NCI-H1694 treated with DMSO at 0.1 percent for 48 hours (cell line): ENCODE data around the gene AIF1.

Experiments used
- DNase-seq: peaks from one replicate; lab custom pipeline; 2025; lab: John Stamatoyannopoulos, UW

The AIF1 gene

DNA sequence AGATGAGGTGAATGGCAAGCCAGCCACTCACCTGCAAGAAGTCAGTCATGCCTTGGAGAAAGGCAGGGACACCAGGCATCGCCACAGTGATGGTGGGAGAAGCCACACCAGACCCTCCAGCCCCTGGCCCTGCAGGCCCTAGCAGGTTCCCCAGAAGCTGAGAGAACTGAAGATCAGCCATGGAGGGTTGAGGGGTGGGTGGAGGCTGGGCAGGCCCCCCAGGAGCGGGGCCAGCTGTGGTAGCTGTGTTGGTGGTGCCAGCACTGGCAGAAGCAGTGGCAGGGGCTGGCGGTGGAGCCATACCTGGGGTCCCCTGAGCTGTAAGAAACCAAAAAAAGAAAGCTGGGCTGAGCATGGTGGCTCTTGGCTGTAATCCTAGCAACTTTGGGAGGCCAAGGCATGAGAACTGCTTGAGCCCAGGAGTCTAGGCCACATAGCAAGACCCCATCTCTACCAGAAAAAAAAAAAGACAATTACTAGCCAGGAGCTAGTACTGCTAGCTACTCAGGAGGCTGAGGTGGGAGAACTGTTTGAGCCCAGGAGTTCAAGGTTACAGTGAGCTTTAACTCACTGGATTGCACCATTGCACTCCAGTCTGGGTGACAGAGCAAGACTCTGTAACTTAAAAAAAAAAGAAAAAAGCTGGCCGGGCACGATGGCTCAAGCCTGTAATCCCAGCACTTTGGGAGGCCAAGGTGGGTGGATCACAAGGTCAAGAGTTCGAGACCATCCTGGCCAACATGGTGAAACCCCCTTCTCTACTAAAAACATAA, 27.9 kb downstream of the AIF1 start:
- no peak for DNase-seq

- no peak for DNase-seq
These were observed 28.9 kb downstream of the AIF1 start for GRCh38 chr6:31643818-31644454.

DNA sequence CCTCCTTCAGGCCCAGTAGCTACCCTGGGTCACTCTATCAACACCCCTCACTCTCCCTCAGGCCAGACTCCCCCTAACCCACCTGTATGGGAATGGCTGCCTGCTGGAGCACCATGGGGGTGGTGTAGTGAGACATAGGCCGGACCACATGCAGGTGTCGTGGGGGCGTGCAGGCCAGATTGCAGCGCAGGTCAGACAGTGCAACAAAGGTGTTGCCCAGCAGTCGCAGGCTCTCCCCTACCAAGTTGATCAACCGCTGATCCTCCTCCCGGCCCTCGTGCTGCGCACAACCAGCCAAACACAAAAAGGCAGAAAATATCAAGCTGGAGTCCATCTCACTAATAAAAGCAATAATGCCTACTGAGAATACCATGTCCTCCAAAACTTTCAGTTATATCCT, 30.3 kb downstream of the AIF1 start:
- no peak for DNase-seq

DNA sequence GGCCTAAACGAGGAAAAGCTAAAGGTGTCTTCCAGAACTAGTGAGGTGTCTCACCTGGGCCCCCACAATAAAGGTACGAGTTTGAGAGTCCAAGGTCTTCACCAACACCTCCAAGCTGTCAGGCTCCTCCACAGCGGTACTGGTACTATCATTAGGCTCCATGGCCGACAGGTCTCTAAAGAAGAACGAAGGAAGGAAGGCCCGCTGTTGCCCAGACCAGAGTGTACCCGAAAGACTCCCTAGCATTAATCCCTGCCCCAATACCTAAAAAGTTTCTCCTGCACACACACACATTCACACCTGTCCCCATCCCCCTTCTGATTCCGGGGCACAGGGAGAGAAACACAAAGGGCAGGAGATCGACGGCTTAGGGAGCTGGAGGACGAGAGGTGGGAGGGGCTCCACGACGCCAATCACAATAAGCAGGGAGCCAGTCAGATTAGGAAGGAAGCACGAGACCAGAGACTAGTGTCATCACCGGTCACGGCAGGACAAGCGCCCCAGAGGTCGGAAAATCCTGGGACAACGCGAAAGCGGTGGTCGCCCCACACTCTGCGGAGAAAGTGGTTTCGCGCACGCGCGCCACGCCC, 36.7 kb downstream of the AIF1 start:
- peak; percentile 46 for DNase-seq

DNA sequence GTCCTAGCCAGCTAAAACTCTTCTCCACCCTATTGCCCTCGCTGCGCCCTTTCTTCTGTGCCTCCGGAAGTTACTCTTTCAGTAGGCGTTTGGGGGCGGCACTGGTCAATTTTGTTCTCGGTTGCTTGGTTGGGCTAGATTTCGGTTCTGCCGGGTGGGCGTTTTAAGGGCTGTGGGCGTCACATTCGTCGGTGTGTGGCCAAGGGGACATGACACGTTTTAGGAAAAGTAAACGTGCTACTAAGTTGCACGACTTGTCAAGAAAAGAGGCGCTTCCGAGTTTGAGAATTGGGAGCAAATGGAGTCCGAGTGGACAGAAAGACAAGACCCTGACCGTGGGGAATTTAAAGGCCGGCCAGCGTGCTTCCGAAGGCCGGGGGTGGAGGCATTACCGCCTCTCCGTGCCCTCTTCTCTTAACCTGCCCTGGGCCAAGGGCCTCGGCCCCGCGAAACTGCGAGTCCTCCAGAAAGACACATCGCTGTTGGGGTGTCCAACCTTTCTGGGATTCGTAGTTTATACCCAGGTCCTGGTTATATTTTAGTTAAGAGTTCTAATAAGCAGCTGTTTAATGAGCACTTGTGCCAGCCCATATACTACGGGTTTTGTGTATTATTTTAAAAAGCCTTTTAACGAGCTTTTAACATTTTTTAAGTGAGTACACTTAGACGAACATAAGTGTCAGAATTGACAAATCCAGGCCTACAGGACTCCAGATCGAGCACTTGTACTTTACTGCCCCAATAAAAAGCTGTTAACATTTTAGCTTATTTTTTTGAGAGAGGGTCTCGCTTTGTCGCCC, 38.1 kb downstream of the AIF1 start:
- DNase-seq: no peak

DNA sequence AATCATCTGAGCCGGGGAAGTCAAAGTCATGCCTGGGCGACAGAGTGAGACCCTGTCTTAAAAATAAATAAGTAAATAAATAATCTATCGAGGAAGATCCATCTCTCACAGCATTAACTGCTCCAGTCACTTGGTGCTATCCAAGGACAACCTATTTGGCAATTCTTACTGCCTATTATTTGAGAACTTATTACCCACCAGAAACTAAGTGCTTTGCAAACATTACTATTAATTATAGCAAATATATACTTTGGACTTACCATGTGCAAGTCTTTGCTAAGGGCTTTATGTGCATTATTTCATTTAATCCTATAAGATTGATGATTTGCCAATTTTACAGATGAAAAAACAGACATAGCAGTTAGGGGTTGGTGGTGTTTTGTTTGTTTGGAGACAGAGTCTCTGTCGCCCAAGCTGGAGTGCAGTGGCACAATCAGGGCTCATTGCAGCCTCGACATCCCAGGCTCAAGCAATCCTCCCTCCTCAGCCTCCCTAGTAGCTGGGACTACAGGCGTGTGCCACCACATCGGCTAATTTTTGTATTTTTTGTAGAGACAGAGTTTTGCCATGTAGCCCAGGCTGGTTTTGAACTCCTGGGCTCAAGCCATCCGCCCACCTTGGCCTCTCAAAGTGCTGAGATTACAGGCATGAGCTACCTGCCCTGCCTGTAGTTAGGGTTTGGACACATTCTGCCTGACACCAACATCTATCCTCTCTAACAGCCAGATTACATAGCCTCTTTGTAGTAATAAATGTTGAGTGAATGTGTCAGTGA, 39.7 kb downstream of the AIF1 start:
- DNase-seq: no peak

DNA sequence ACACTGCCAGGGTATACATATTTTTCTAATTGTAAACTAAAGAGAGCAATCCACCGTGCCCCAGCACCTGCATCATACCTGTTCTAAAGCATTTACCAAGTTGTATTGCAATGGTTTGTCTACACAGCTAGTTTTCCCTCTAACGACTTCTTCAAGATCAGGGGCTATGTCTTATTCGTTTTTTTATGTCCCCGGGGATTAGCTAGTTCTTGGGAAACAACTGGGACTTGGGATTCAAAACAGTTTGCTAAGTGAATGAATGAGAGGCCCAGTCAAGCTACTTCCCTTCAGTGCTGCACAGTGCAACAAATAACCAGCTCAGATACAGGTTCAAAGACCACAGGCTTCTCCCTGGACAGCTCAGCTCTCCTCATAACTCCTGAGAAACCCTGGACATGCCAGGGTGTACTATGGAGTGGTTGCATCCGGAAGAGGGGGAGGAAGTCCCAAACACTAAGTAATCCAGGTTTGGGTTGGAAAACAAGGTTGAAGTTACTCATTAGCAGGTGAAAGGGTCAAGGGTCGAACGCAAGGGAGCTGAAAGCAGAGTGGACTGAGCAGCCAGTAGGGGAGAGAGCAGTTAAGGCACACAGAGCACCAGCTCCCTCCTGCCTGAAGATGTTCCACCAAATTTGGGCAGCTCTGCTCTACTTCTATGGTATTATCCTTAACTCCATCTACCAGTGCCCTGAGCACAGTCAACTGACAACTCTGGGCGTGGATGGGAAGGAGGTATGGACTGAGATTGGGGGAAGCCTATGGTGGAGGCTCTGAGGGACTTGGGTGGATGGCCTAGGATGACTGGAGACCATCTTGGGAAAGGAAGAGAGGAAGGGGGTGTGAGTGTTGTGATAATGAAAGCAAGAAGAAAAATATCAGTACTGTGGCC, 40.6 kb downstream of the AIF1 start, which contains the start of gene APOM:
Gene APOM, plus strand, starts transcription at position 546 of the 889 bp plus-strand sequence. Its CDS starts 73 bp downstream, at position 619.
- DNase-seq: no peak

- no peak for DNase-seq
These were observed 42.5 kb downstream of the AIF1 start for GRCh38 chr6:31657406-31658157.

GRCh38 chr6:31658158-31658688, 43.2 kb downstream of the AIF1 start:
- no peak for DNase-seq

- DNase-seq: no peak
These were observed 44.1 kb downstream of the AIF1 start for GRCh38 chr6:31658983-31659648.

DNA sequence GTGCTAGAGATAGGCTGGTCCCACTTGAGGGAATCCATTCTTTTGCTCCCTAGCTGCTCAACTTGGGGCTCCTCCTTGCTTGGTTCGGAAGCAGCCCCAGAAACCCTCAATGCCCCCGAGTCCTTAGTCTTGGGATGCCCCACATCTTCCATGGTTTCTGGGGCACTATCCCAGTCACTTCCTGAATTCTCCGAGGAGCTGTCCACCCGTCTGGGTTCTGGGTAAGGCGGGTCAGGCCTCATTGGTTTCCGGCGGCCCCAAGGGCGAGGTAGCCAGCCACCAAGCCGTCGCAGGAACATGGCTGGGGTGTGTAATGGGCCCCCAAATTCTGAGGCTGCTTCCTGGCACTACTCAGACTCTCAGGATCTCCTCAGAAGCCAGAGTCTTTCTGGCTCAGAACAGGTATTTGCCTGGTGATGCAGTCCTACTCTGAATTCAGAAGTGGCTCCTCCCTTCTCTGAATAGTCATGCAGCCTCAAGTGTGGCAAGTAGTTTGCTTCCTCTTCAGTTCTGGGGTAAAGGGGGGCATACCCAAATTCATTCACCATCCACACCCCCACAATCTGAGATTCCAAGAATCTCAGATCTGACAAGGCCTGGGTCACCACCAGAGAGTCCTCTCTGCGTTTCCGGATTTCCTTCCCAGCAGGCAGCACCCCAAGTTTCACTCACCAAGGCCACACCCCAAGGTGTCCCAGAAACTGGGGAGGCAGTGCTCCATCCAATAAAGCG, 44.8 kb downstream of the AIF1 start:
- DNase-seq: no peak

DNA sequence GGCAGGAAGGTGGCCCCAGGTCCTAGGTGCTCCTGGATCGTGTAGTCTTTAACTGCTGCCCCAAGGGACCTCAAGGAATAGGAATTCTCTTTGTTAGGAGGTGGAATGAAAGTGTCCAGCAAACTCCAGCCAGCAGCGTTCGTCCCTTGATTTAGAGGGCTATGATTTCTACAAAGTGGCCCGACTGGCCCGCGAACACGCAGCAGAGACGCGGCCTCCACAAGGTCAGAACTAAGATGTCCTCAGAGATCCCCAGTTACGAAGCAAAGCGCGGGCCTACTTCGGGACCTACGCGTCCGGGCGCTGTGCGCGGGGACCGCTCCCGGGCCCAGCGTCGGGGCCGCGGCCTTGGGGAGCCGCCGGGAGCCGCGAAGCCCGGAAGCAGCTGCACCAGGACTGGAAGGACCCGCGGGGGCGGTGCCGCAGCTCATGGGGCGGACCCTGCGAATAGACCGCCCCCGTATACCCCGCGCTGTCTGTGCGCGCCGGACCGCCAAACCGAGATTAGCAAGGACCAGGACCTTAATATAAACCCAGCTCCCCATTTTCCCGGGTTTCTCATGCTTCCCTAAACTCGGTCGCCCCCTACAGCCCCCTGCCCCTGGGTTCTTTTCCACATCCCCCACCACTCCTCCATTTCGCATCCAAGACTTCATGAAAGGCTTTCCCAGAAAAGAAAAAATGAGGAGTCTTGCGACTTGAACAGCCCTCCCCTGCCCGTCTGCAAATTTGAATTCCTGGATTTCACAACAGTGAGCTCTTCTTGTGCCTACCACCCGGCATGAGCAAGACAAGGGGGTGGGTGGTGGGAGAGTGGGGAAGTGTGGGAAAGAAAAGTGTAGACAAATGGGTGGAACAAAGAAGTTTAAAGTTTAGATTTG, 45.6 kb downstream of the AIF1 start, which contains the start of gene C6orf47:
Gene C6orf47, minus strand, starts transcription at position 398 of the 881 bp plus-strand sequence. CDS start 831 bp downstream, outside the sequence.
- peak; percentile 45 for DNase-seq

GRCh38 chr6:31661262-31662123, 46.5 kb downstream of the AIF1 start:
- DNase-seq: no peak

DNA sequence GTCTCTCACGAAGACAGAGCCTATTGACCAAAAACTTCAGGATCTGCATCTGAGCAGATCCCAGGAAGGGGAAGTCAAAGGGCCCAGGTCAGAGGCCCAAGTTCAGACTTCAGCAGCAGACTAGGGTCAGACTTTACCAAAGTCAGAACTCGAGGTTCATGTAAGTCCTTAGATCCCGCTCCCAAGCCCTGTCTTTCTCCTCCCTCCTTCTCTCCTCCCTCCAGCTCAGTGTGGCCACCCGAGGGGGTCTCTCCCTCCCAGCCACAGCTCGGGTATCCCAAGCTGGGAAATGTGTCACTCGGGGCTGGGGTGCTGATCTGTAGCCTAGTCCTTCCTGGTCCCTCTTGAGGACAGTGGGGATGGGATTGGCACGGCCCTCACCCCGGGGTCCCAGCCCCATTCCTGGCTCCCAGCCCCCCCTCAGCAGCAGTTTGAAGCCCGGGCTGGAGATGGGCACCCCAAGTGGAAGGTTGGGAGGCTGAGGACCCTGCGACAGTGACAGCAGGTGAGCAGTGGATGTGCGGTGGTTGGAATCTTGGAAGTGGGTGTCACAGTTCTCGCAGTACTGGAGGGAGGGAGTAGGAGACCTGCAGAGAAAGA, 47.2 kb downstream of the AIF1 start:
- no peak for DNase-seq

DNA sequence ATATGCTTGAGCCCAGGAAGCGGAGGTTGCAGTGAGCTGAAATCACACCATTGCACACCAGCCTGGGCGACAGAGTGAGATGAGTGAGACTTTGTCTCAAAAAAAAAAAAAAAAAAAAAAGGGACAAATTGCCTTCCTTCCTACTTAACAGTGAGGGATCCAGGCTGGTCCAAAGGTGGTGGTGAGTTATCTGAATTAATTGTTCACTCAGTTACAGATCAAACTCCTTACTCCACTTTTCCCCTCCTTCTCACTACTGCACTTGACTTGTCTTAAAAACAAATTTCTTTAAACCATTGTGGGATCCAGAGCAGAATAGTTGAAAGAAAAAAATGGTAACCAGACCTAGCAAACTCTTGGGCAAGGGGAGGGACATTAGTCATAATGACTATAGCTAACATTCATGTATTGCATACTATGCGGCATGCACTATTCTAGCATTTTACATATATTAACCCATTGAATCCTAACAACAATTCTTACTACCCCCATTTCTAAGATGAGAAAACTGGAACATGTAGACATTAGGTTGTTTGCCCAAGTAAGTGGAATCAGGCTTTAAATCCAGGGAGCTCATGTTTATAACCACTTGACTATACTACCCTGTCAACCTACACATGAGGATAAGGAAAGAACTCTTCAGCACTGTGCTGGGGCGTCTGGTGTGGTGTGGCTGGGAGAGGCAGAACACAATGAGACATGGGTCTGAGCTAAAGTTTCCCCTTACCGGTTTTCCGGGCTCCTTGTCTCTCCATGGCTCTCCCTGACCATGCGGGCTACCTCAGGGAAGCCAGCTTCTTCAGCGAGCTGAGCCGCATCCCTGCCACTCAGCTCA, 48.3 kb downstream of the AIF1 start:
- DNase-seq: no peak
